Mucosa of stomach (tissue), 1 donor: ENCODE measurements around the gene SHQ1.
"Not testable (repeated sequence)": the region's sequence is repeated elsewhere in the genome, so short reads cannot be mapped to it uniquely, and the experiment has no call there.

ENCODE experiments used
- H3K27me3 ChIP-seq: one replicate; pipeline ENCODE4 v1.7.0; 2013; ENCODE audit warnings: mild to moderate bottlenecking, low read length; ENCODE audit not compliant: control insufficient read depth, insufficient read depth
- H3K36me3 ChIP-seq: one replicate; pipeline ENCODE4 v1.7.0; 2013; ENCODE audit warnings: low read length; ENCODE audit not compliant: control insufficient read depth, insufficient read depth
- H3K4me1 ChIP-seq: one replicate; pipeline ENCODE4 v1.7.0; 2013; ENCODE audit warnings: mild to moderate bottlenecking, low read length; ENCODE audit not compliant: control insufficient read depth, insufficient read depth
- H3K4me3 ChIP-seq: one replicate; pipeline ENCODE4 v1.7.0; 2013; ENCODE audit warnings: low read length
- H3K9ac ChIP-seq: one replicate; pipeline ENCODE4 v1.7.0; 2013; ENCODE audit warnings: mild to moderate bottlenecking, low read length, moderate library complexity
- H3K9me3 ChIP-seq: one replicate; pipeline ENCODE4 v1.7.0; 2013; ENCODE audit warnings: mild to moderate bottlenecking, low read length, moderate library complexity; ENCODE audit not compliant: control insufficient read depth
- donor health status: Pancreatic carcinoma.

The SHQ1 gene

DNA sequence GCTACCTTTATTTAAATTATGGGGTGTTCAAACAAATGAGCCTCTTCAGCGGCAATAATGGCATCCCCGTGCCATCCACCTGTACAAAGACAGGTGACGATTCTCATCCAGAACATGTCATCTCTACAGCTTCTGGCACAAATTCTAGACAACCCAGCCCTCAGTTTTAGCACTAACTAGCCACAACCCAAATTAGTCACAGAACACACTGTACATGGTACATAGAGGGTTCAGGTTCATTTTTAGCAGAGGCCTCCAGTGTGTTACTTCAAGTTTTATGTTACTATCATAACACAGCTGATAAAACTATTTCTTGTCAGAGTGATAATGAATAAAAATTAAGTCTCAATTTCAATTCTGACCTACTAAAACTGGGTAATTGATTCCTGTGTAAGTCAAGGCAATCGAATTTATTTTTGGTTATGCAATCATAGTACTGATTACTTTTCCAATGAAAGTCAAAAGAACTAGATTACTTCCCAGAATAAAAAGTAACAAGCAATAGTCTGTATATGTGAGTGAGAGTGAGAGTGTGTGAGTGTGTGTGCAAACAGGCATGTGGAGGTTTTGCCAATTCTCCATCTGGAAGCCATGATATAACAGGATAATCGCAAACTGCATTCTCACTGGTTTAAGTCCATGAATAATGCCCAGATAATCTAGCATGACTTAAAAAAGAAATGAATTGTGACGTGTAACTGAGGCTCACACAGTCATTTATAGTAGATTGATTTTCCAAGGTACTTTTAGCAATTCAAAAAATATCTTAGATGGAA is 37.4 kb downstream of the SHQ1 start:
- Histone ChIP-seq H3K4me1 (no peaks in the 10 kb centered on the region), H3K9ac (no peak overlapping the region), H3K27me3 (no peaks in the 10 kb centered on the region), H3K9me3 (no peaks in the 10 kb centered on the region), H3K4me3 (no peak overlapping the region), H3K36me3 (no peaks in the 10 kb centered on the region)

GRCh38 chr3:72810063-72810462 is 38.2 kb downstream of the SHQ1 start:
- H3K36me3 ChIP-seq, result no peaks in the 10 kb centered on the region
- H3K27me3 ChIP-seq, result no peaks in the 10 kb centered on the region
- no peaks in the 10 kb centered on the region for H3K4me1 ChIP-seq
- H3K9ac ChIP-seq, result no peak overlapping the region
- H3K9me3 ChIP-seq, result no peaks in the 10 kb centered on the region
- H3K4me3 ChIP-seq, result no peak overlapping the region

DNA sequence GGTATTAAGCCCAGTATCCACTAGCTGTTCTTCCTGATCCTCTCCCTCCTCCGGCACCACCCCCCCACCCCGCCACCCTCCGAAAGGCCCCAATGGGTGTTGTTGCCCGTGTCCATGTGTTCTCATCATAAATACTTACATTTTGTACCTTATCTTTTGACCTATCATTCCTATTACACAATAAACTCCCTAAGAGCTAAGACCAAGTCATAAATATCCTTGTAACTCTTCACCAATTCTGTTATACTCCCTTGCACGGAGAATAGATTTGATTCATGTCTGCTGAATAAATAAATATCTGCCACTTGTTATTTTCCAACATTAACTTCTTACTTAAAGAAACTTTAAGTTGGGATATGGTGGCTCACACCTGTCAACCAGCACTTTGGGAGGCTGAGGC is 43.9 kb downstream of the SHQ1 start:
- no peaks in the 10 kb centered on the region for H3K4me1 ChIP-seq
- H3K27me3 ChIP-seq, result no peaks in the 10 kb centered on the region
- no peaks in the 10 kb centered on the region for H3K36me3 ChIP-seq
- no peak overlapping the region for H3K4me3 ChIP-seq
- no peak overlapping the region for H3K9ac ChIP-seq
- H3K9me3 ChIP-seq, result no peaks in the 10 kb centered on the region

GRCh38 chr3:72803573-72803972 is 44.7 kb downstream of the SHQ1 start:
- Histone ChIP-seq H3K4me1 (no peaks in the 10 kb centered on the region), H3K4me3 (no peak overlapping the region), H3K27me3 (no peaks in the 10 kb centered on the region), H3K9ac (no peak overlapping the region), H3K36me3 (no peaks in the 10 kb centered on the region), H3K9me3 (no peaks in the 10 kb centered on the region)

DNA sequence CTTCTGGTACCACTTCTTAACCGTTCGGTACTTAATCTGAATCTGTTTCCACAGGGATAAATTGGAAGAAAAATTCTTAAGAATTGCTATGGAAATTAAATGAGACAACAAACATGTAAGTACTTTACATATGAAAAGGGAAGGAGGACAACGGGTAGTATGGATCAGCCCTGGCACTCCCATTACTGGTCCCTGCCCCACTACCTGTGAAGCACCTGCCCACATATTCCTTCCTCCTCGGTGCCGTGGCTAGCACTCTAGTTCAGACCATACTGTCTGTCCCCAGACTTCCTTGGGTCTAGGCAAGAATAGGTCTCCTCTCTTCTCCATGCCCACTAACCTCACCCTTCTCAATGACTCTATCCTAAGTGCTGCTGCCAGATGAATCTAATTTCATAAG is 46.2 kb downstream of the SHQ1 start:
- Histone ChIP-seq H3K4me3 (no peak overlapping the region), H3K9me3 (no peaks in the 10 kb centered on the region), H3K4me1 (no peaks in the 10 kb centered on the region), H3K9ac (no peak overlapping the region), H3K36me3 (no peaks in the 10 kb centered on the region), H3K27me3 (no peaks in the 10 kb centered on the region)

DNA sequence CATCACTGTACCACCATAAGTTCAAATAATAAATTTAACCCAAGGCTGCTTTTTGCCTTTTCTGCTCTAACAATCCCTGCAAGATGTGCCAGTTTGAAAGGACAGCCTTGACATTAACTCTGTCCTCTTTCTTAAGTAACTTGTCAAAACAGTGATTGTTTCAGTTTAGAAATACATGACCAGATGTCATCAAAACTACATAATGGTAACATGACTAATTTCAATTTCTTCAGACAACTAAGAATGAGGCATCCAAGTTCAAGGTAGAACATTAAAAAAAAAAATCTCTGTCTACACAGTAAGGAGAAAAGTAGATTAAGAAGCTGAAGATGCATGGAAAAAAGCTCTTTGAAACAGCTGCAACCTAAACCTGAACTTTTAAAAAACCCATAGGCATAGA is 47.4 kb downstream of the SHQ1 start:
- no peaks in the 10 kb centered on the region for H3K27me3 ChIP-seq
- H3K9ac ChIP-seq, result no peak overlapping the region
- H3K9me3 ChIP-seq, result no peaks in the 10 kb centered on the region
- no peak overlapping the region for H3K4me3 ChIP-seq
- H3K4me1 ChIP-seq, result no peaks in the 10 kb centered on the region
- H3K36me3 ChIP-seq, result no peaks in the 10 kb centered on the region

- no peaks in the 10 kb centered on the region for H3K27me3 ChIP-seq
- H3K9ac ChIP-seq, result no peak overlapping the region
- no peaks in the 10 kb centered on the region for H3K9me3 ChIP-seq
- no peak overlapping the region for H3K4me3 ChIP-seq
- no peaks in the 10 kb centered on the region for H3K36me3 ChIP-seq
- no peaks in the 10 kb centered on the region for H3K4me1 ChIP-seq
Measured at GRCh38 chr3:72798552-72799195, 49.6 kb downstream of the SHQ1 start.

GRCh38 chr3:72797773-72798543 is 50.3 kb downstream of the SHQ1 start:
- H3K36me3 ChIP-seq, result no peaks in the 10 kb centered on the region
- no peaks in the 10 kb centered on the region for H3K27me3 ChIP-seq
- no peak overlapping the region for H3K4me3 ChIP-seq
- no peaks in the 10 kb centered on the region for H3K4me1 ChIP-seq
- H3K9ac ChIP-seq, result no peak overlapping the region
- no peaks in the 10 kb centered on the region for H3K9me3 ChIP-seq

- Histone ChIP-seq H3K9ac (no peak overlapping the region), H3K36me3 (no peaks in the 10 kb centered on the region), H3K9me3 (no peaks in the 10 kb centered on the region), H3K27me3 (no peaks in the 10 kb centered on the region), H3K4me1 (no peaks in the 10 kb centered on the region), H3K4me3 (no peak overlapping the region)
Measured at GRCh38 chr3:72794079-72794478, 54.2 kb downstream of the SHQ1 start.

DNA sequence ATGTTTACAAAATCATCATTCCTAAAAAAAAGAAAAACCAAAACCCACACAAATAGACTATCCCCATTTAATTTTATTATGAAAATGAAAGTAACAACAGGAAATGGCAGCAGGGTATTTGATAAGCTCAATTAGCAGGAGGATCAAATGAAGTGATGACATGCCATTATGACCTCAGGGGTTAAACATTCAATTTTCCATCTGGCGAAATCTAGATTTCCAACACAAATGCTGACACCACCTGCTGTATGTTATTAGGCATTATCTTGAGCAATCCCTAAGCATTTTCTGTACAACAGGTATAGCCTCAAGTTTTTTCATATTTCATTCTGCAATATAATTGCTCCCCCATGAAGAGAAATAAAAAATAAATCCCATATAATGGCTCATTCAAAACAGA is 57.1 kb downstream of the SHQ1 start:
- H3K36me3 ChIP-seq, result no peaks in the 10 kb centered on the region
- no peak overlapping the region for H3K9ac ChIP-seq
- H3K4me3 ChIP-seq, result no peak overlapping the region
- no peaks in the 10 kb centered on the region for H3K27me3 ChIP-seq
- H3K9me3 ChIP-seq, result no peaks in the 10 kb centered on the region
- H3K4me1 ChIP-seq, result no peaks in the 10 kb centered on the region

DNA sequence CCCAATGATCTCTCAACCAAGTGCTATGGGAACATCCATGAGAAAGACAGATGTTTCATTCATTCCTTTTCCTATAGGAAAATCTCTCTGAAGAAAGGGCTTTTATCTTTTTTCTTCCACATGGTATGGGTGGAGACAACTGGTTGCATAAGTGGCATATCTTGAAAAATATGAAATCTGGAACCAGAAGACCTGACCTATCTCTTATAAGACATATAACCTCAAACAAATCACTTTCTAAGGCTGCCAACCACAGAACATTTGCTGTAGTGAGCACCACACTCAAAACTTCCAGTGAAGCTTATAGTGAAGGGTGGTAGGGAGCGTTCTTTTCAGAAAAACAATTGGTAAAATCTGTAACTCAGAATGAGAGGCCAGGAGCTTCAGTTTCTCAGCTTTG is 58.5 kb downstream of the SHQ1 start:
- Histone ChIP-seq H3K27me3 (no peaks in the 10 kb centered on the region), H3K36me3 (no peaks in the 10 kb centered on the region), H3K9ac (no peak overlapping the region), H3K9me3 (no peaks in the 10 kb centered on the region), H3K4me1 (no peaks in the 10 kb centered on the region), H3K4me3 (no peak overlapping the region)

GRCh38 chr3:72788232-72788631 is 60.0 kb downstream of the SHQ1 start:
- not testable (repeated sequence) for H3K27me3 ChIP-seq, H3K9me3 ChIP-seq, H3K4me1 ChIP-seq, H3K4me3 ChIP-seq, H3K36me3 ChIP-seq, H3K9ac ChIP-seq
